ENCODE results near the gene CWC27. TPM values are rescaled to one million over a fixed set of nuclear protein-coding genes. Genes with fewer than 3 reads are reported as not detected.

Gene CWC27
- total RNA-seq, 1 donor from 2014 or later, result 23.3 TPM

- TF ChIP-seq CTCF (IDR thresholded peaks at IDR 0.05; ENCODE audit: partially characterized antibody, unreplicated experiment), result no peak
- H3K4me3 Mint-ChIP-seq (ENCODE audit: unreplicated experiment), result no peak overlapping the region
- H3K9me3 Mint-ChIP-seq (ENCODE audit: unreplicated experiment), result no peaks in the 10 kb centered on the region
- no peaks in the 10 kb centered on the region for H3K4me1 Mint-ChIP-seq (ENCODE audit: low read depth, unreplicated experiment)
- H3K27ac Mint-ChIP-seq (ENCODE audit: unreplicated experiment), result no peak overlapping the region
- DNase-seq, result no peak
- H3K36me3 Mint-ChIP-seq (ENCODE audit: unreplicated experiment), result no peaks in the 10 kb centered on the region
- no peaks in the 10 kb centered on the region for H3K27me3 Mint-ChIP-seq (ENCODE audit: unreplicated experiment)
Measured at GRCh38 chr5:64834611-64835010, 65.9 kb downstream of the CWC27 start.

GRCh38 chr5:64835266-64835665 lies 66.5 kb downstream of the CWC27 start:
- Mint-ChIP-seq H3K4me3 (ENCODE audit: unreplicated experiment) (no peak overlapping the region), H3K36me3 (ENCODE audit: unreplicated experiment) (no peaks in the 10 kb centered on the region)
- no peak for TF ChIP-seq CTCF (IDR thresholded peaks at IDR 0.05; ENCODE audit: partially characterized antibody, unreplicated experiment)

GRCh38 chr5:64836190-64836755 lies 67.5 kb downstream of the CWC27 start:
- Mint-ChIP-seq H3K4me3 (ENCODE audit: unreplicated experiment) (no peak overlapping the region), H3K4me1 (ENCODE audit: low read depth, unreplicated experiment) (no peaks in the 10 kb centered on the region), H3K27me3 (ENCODE audit: unreplicated experiment) (no peaks in the 10 kb centered on the region), H3K36me3 (ENCODE audit: unreplicated experiment) (peaks cover 8% of the 10 kb centered on the region), H3K27ac (ENCODE audit: unreplicated experiment) (no peak overlapping the region), H3K9me3 (ENCODE audit: unreplicated experiment) (no peaks in the 10 kb centered on the region)
- no peak for TF ChIP-seq CTCF (IDR thresholded peaks at IDR 0.05; ENCODE audit: partially characterized antibody, unreplicated experiment)
- DNase-seq, result no peak

More at GRCh38 chr5:64835266-64835665, 66.5 kb downstream of the CWC27 start:
- Mint-ChIP-seq H3K27ac (ENCODE audit: unreplicated experiment) (no peak overlapping the region), H3K27me3 (ENCODE audit: unreplicated experiment) (no peaks in the 10 kb centered on the region), H3K9me3 (ENCODE audit: unreplicated experiment) (no peaks in the 10 kb centered on the region), H3K4me1 (ENCODE audit: low read depth, unreplicated experiment) (no peaks in the 10 kb centered on the region)
- no peak for DNase-seq

GRCh38 chr5:64836786-64837185 lies 68.1 kb downstream of the CWC27 start:
- Mint-ChIP-seq H3K9me3 (ENCODE audit: unreplicated experiment) (no peaks in the 10 kb centered on the region), H3K4me3 (ENCODE audit: unreplicated experiment) (no peak overlapping the region), H3K27me3 (ENCODE audit: unreplicated experiment) (no peaks in the 10 kb centered on the region), H3K4me1 (ENCODE audit: low read depth, unreplicated experiment) (no peaks in the 10 kb centered on the region), H3K27ac (ENCODE audit: unreplicated experiment) (no peak overlapping the region), H3K36me3 (ENCODE audit: unreplicated experiment) (peaks cover 8% of the 10 kb centered on the region)
- no peak for DNase-seq
- no peak for TF ChIP-seq CTCF (IDR thresholded peaks at IDR 0.05; ENCODE audit: partially characterized antibody, unreplicated experiment)

- peaks cover 3% of the 10 kb centered on the region for H3K9me3 Mint-ChIP-seq (ENCODE audit: unreplicated experiment)
- no peaks in the 10 kb centered on the region for H3K4me1 Mint-ChIP-seq (ENCODE audit: low read depth, unreplicated experiment)
- no peak for TF ChIP-seq CTCF (IDR thresholded peaks at IDR 0.05; ENCODE audit: partially characterized antibody, unreplicated experiment)
- no peak overlapping the region for H3K4me3 Mint-ChIP-seq (ENCODE audit: unreplicated experiment)
- DNase-seq, result no peak
- peaks cover 8% of the 10 kb centered on the region for H3K36me3 Mint-ChIP-seq (ENCODE audit: unreplicated experiment)
- no peak overlapping the region for H3K27ac Mint-ChIP-seq (ENCODE audit: unreplicated experiment)
- no peaks in the 10 kb centered on the region for H3K27me3 Mint-ChIP-seq (ENCODE audit: unreplicated experiment)
Measured at GRCh38 chr5:64838376-64838775, 69.6 kb downstream of the CWC27 start.
